GM12872 (cell line): ENCODE measurements around the gene RGS7.

Experiments used
- TF ChIP-seq, protein P1 (sequence below): IDR thresholded peaks from 3 replicates; pipeline ENCODE4 v1.5.1; 2011; ENCODE audit warnings: low read depth, mild to moderate bottlenecking, low read length, moderate library complexity; ENCODE audit not compliant: insufficient read depth

RGS7 gene

GRCh38 chr1:241020851-241021697 is 335.9 kb downstream of the RGS7 start:
- TF ChIP-seq, protein P1, sequence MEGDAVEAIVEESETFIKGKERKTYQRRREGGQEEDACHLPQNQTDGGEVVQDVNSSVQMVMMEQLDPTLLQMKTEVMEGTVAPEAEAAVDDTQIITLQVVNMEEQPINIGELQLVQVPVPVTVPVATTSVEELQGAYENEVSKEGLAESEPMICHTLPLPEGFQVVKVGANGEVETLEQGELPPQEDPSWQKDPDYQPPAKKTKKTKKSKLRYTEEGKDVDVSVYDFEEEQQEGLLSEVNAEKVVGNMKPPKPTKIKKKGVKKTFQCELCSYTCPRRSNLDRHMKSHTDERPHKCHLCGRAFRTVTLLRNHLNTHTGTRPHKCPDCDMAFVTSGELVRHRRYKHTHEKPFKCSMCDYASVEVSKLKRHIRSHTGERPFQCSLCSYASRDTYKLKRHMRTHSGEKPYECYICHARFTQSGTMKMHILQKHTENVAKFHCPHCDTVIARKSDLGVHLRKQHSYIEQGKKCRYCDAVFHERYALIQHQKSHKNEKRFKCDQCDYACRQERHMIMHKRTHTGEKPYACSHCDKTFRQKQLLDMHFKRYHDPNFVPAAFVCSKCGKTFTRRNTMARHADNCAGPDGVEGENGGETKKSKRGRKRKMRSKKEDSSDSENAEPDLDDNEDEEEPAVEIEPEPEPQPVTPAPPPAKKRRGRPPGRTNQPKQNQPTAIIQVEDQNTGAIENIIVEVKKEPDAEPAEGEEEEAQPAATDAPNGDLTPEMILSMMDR: no peak

DNA sequence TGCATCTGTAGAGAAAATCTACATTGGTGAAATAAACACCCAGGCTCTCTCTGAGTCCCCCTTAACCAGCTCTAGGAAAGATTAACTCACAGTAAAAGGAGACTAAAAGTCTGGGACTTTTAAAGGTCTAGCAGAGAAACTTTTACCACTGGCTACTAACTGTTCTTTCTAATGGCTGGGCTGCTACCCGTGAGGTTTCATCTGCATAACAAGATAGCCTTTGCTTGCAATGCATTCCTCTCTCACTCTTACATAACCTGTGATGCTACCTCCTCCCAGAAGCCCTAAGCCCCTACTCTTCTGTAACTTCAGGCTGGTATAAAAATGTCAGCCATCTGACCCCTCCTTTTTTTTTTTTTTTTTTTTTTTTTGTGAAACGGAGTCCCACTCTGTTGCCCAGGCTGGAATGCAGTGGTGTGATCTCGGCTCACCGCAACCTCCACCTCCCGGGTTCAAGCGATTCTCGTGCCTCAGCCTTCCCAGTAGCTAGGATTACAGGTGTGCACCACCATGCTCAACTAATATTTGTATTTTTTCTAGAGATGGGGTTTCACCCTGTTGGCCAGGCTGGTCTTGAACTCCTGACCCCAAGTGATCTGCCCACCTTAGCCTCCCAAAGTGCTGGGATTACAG is 344.2 kb downstream of the RGS7 start:
- TF ChIP-seq, protein P1: no peak

DNA sequence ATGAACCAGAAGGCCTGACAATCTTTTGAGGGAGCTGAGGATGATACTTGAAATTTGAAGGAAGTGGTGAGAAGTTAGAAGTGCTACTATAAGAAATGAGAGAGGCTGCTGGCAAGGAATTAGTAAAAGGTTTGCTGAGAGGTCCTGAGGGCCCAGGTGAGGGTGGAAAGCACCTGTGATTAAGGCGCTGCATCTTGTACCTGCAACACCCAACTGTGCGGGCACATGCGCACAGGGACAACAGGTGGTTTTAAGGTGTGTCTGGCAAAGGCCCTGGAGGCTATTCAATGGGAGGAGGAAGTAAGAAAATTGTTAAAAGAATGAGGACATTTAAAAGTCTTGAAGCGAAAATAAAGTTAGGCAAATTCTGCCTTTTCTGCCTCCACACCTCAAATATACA is 349.3 kb downstream of the RGS7 start:
- TF ChIP-seq, protein P1: no peak

DNA sequence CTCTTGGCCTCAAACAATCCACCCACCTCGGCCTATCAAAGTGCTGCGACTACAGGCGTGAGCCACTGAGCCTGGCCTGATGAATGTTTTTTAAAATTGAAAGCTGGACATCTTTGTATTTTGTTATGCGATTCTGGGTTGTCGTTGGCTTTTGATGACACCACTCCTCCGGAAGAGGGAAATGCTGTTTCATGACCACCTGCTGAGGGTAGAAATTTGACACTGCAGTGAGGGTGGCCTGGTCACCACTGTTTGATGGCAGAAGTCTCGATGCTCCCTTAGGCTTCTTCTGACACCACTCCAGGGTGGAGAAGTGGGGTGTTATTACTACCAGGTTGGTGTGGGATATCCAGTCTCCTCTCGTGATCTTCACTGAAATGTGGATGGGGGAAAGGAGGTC is 357.2 kb downstream of the RGS7 start:
- TF ChIP-seq, protein P1: no peak

GRCh38 chr1:240998441-240999015 is 358.5 kb downstream of the RGS7 start:
- TF ChIP-seq, protein P1: no peak

GRCh38 chr1:240998024-240998423 is 359.0 kb downstream of the RGS7 start:
- TF ChIP-seq, protein P1: no peak

DNA sequence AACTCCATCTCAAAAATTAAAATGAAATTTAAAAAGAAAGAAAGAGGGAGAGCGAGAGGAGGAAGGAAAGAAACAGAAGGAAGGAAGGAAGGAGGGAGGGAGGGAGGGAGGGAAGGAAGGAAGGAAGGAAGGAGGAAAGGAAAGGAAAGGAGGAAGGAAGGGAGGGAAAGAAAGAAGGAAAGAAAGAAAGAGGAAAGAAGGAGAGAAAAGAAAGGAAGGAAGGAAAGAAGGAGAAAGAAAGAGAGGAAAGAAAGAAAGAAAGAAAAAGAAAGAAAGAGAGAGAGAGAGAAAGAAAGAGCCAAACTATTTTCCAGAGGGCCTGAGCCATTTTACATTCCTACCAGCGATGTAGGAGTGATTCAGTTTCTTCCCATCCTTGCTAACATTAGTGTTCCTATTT is 364.0 kb downstream of the RGS7 start:
- TF ChIP-seq, protein P1: no peak
